WI38 (cell line): ENCODE results near the gene MAN2A1.

Source experiments
- H3K4me3 ChIP-seq: 2 replicates; pipeline ENCODE4 v1.5.1; 2011; ENCODE audit warnings: low read depth, mild to moderate bottlenecking, control low read depth, low read length
- TF ChIP-seq, protein P1 (sequence below): IDR thresholded peaks from 2 replicates; pipeline ENCODE4 v1.5.1; 2012; ENCODE audit warnings: low read depth, mild to moderate bottlenecking, control low read depth, low read length

MAN2A1 gene

DNA sequence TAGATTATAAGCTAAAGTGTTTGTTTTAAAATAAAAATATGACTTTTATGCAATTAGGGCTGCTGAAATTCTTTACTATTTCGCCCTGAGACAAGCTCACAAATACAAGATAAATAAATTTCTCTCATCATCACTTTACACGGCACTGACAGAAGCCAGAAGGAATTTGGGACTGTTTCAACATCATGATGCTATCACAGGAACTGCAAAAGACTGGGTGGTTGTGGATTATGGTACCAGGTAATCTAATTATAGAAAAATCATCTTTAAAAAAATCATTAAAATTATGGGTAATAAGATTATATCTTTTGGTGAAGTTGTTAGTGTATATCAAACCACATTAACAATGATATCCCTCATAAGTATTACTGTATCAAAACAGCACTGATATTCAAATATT is 95.0 kb downstream of the MAN2A1 start:
- TF ChIP-seq, protein P1, sequence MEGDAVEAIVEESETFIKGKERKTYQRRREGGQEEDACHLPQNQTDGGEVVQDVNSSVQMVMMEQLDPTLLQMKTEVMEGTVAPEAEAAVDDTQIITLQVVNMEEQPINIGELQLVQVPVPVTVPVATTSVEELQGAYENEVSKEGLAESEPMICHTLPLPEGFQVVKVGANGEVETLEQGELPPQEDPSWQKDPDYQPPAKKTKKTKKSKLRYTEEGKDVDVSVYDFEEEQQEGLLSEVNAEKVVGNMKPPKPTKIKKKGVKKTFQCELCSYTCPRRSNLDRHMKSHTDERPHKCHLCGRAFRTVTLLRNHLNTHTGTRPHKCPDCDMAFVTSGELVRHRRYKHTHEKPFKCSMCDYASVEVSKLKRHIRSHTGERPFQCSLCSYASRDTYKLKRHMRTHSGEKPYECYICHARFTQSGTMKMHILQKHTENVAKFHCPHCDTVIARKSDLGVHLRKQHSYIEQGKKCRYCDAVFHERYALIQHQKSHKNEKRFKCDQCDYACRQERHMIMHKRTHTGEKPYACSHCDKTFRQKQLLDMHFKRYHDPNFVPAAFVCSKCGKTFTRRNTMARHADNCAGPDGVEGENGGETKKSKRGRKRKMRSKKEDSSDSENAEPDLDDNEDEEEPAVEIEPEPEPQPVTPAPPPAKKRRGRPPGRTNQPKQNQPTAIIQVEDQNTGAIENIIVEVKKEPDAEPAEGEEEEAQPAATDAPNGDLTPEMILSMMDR, result no peak
- no peak overlapping the region for H3K4me3 ChIP-seq

DNA sequence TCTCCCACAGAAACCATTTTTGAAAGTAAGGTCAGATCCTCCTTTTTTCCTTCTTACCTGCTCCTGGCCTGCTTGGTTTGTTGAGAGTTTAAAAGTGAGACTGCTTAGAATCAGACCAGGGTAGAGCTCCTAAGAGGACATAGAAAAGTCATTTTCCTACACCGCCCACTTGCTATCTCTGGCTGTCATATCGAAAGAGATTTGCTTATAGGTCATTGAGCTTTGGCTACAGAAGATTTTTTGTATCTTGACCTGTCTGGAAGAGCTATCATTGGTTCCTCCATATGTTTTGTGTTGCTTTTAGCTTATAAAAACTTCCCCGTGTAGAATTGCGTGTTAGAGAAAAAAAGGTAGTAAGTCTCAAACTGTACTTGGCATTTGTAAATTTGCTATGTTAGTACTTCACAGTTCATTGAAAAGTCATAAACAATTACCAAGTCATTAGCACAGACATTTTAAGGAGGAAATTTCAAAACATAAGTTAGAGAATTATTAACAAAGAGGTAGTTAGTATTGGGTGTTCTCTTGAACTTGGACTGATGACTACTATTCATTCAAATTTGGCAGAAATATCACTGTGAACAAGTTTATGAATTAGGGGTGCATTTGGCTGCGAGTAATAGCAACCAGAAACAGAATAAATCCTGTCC is 96.6 kb downstream of the MAN2A1 start:
- no peak overlapping the region for H3K4me3 ChIP-seq
- TF ChIP-seq, protein P1, result no peak

DNA sequence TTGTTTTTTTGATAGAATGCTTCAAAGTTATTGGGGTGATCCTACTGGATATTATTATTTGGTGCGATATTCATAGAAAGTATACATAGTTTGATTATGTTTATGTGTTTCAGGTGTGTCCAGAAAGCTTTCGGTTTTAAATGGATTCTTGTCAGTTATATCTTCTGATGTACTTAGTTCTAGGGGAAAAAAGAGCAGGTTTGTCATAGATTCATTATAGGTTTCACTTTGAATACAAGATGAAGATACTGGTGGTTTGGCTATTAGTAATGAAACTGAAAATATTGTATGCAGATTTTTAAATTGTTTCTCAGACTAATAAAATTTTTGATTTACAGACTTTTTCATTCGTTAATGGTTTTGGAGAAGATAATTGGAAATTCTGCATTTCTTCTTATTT is 98.9 kb downstream of the MAN2A1 start:
- H3K4me3 ChIP-seq, result no peak overlapping the region
- TF ChIP-seq, protein P1, result no peak

DNA sequence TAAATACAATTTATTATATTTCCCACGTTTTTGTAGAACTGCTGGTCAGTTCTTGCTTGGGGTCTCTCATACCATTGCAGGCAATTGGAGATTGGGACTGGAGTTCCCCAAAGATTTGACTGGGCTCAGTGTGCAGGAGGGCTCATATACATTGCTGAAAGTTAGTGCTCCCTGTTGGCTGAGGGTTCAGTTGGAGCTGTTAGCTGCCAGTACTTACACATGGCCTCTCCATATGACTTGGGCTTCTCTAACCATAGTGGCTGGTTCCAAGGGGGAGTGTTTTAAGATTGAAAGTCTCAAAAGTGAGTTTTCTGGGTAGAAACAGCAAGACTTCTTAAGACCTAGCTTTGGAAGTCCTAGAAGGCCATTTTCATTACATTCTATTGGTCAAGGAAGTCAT is 102.9 kb downstream of the MAN2A1 start:
- TF ChIP-seq, protein P1, result no peak
- no peak overlapping the region for H3K4me3 ChIP-seq

DNA sequence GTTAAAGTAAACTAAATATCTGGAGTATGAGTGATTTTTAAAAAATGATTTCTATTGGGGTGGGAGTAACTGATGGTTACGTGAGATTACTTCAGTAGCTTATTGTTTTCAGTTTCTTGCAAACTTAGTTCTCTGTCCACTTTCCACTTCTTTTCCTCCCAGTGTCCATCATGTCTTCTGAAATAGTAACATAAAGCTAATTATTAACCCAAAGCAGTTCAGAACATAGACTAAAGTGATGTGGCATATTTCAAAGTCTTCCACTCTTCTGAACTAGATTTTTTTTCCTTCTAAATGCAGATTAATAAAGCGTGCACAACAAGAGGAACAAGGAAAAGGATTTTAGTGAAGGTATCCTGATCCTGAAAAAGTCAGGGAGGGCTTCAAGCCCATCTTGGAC is 114.1 kb downstream of the MAN2A1 start:
- no peak overlapping the region for H3K4me3 ChIP-seq
- TF ChIP-seq, protein P1, result no peak

DNA sequence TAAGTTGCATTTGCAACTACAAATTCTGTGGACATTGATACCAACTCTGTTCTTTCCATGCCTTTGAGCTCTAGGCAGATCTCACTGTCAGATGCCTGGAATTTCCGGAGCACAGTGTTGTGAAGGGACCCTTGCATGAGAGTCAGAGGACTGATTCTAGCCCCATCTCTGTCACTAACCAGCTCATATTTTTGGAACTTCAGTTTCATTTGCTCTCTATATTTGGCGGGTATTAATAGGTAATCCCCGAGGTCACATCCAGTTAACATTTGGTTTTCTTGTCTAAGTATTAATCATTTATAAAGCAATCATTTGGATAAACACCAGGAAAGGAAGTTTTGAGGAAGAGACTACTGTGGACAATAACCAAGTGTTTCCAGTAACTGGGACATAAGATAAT is 115.7 kb downstream of the MAN2A1 start:
- TF ChIP-seq, protein P1, result no peak

DNA sequence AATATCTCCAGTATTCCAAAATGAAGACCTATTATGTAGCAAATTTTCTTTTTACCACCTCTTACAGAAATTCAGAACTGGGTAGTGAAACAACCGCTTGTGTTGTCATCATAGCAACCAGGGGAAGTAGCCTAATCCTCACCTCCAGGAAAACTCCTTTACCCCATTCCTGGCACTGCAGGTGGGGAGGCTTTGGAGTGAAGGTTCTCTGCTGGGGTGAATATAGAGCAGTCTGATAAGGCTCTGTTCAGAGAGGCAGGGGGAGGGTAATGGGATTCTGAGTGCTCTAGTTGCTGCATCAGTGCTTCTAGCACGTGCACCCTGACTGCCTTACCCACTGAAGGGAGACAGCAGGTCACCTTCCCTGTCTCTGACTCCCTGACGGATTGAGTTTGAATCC is 116.2 kb downstream of the MAN2A1 start:
- TF ChIP-seq, protein P1, result no peak
- H3K4me3 ChIP-seq, result no peak overlapping the region

More for the DNA sequence above, 115.7 kb downstream of the MAN2A1 start:
- H3K4me3 ChIP-seq, result no peak overlapping the region
